Activated T-cell treated with anti-CD3 and anti-CD28 coated beads, Interleukin-2, amount 50 U/mL, for 24 hours (primary cell): ENCODE results near the gene THEMIS2.

Experiments
- DNase-seq: peaks from one replicate; pipeline ENCODE4 v3.0.0-alpha.2; 2020
- H3K27ac Mint-ChIP-seq: 2 replicates; pipeline ENCODE4 v1.8.0; 2020; ENCODE audit warnings: mild to moderate bottlenecking, mixed read lengths
- H3K27me3 Mint-ChIP-seq: 2 replicates; pipeline ENCODE4 v1.8.0; 2020; ENCODE audit warnings: mixed read lengths
- H3K36me3 Mint-ChIP-seq: 2 replicates; pipeline ENCODE4 v1.8.0; 2020; ENCODE audit warnings: low read depth, mixed read lengths
- H3K4me1 Mint-ChIP-seq: 2 replicates; pipeline ENCODE4 v1.8.0; 2020; ENCODE audit warnings: low read depth, mixed read lengths
- H3K4me3 Mint-ChIP-seq: 2 replicates; pipeline ENCODE4 v1.8.0; 2020; ENCODE audit warnings: mild to moderate bottlenecking, moderate library complexity, mixed read lengths
- H3K9me3 Mint-ChIP-seq: 2 replicates; pipeline ENCODE4 v1.8.0; 2020; ENCODE audit warnings: mixed read lengths

Gene THEMIS2

DNA sequence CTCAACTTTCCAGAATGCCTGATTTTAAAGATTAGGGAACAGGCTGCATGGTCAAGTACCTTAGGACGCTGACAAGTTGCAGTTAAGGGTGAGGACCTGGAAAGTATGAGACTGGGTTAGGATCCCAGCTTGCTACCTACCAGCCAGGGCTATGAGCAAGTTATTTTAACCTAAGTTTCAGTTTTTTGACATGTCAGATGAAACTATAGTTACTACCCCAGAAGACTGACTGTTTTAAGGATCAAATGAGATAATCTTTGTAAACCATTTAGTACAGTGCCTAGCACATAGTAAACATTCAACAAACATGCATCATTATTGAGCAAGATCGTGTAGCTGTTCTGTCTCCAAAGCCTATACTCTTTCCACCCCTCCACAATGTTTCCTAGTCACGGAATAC is 14.4 kb downstream of the THEMIS2 start:
- H3K9me3 Mint-ChIP-seq, result no peaks in the 10 kb centered on the region

GRCh38 chr1:27887215-27888021 is 15.1 kb downstream of the THEMIS2 start:
- Mint-ChIP-seq H3K4me1 (peaks cover 70% of the 10 kb centered on the region), H3K4me3 (peak overlapping the region; percentile 32), H3K27ac (peak overlapping the region; percentile 93), H3K27me3 (no peaks in the 10 kb centered on the region), H3K9me3 (no peaks in the 10 kb centered on the region), H3K36me3 (peaks cover 92% of the 10 kb centered on the region)
- DNase-seq, result no peak

More for the DNA sequence above, 14.4 kb downstream of the THEMIS2 start:
- H3K27ac Mint-ChIP-seq, result peak overlapping the region; percentile 93
- no peaks in the 10 kb centered on the region for H3K27me3 Mint-ChIP-seq
- H3K4me1 Mint-ChIP-seq, result peaks cover 63% of the 10 kb centered on the region
- peaks cover 91% of the 10 kb centered on the region for H3K36me3 Mint-ChIP-seq
- H3K4me3 Mint-ChIP-seq, result peak overlapping the region; percentile 32
- DNase-seq, result no peak

- peak overlapping the region; percentile 57 for H3K27ac Mint-ChIP-seq
- H3K4me1 Mint-ChIP-seq, result peaks cover 63% of the 10 kb centered on the region
- no peaks in the 10 kb centered on the region for H3K9me3 Mint-ChIP-seq
- no peak for DNase-seq
- H3K4me3 Mint-ChIP-seq, result no peak overlapping the region
- no peaks in the 10 kb centered on the region for H3K27me3 Mint-ChIP-seq
- H3K36me3 Mint-ChIP-seq, result peaks cover 92% of the 10 kb centered on the region
Observed at GRCh38 chr1:27889506-27889905, 17.2 kb downstream of the THEMIS2 start.

DNA sequence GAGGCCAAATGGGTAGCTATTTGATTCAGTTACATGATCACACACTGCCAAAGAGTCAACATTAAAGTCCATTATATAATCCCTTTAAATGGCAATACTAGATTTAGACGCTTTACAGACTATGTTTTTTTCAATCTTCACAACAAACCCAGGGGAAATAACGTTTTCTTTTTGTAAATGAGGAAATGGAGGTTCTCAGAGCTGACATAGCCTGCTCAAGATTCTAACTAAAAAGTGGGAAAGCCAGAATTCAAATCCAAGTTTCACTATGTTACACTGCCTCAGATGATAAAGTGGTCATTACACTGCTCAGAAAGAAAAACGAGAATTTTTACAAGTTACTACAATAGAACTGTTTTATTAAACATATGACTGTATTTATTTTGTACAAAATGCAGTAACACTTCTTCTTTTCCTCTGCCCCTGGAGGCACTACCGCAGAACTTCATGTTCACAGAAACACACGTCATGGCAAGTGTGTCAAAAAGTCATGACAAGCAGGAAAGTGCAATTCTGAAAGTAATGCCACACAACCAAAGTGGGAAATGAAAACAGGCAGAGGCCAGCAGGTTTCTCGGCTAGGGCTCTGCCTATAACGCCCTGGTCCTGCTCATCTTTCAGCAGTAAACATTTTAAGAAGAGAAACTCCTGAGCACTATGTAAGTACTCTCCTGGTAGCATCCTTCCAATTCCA is 19.0 kb downstream of the THEMIS2 start:
- Mint-ChIP-seq H3K27ac (peak overlapping the region; percentile 71), H3K36me3 (peaks cover 92% of the 10 kb centered on the region), H3K27me3 (no peaks in the 10 kb centered on the region), H3K4me1 (peaks cover 45% of the 10 kb centered on the region), H3K9me3 (no peaks in the 10 kb centered on the region), H3K4me3 (no peak overlapping the region)
- DNase-seq, result no peak

DNA sequence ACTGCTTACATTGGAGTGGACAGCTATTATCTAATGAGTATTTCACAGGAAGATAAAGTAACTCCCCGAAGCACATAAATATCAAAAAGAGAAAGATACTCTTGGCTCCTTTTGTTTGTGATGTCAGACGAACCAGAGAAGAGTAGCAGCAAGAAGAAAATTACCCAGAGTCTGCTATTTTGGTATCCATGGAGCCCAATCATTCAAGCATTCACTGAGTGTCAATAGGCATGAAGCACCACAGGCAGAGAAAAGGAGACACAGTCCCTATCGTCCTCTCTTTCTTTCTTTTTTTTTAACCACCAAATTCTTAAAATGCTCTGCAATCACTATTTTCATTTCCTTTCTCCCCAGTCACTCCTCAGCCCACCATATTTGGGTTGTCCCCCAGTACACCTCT is 22.2 kb downstream of the THEMIS2 start:
- Mint-ChIP-seq H3K27ac (peak overlapping the region; percentile 16), H3K9me3 (no peaks in the 10 kb centered on the region), H3K27me3 (no peaks in the 10 kb centered on the region), H3K4me3 (no peak overlapping the region), H3K4me1 (peaks cover 25% of the 10 kb centered on the region), H3K36me3 (peaks cover 93% of the 10 kb centered on the region)
- no peak for DNase-seq

DNA sequence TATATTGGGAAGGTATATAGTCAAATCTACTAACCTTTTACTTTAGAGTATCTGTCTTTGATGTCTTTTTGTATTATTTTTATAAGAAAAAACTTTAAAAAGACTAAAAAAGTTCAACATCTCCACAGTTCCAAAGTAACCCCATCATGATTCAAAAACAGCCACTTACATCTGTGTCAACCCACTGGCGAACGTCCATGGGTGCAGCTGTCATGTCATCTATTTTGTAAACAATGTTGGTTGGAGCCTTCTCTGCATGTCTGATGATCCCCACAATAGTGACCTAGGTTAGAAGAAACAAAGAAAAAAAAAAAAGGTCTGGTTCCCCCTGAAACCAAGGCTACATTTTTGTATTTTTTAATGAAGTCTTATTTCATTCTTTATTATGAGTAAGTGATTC is 34.4 kb downstream of the THEMIS2 start:
- Mint-ChIP-seq H3K4me1 (peaks cover 9% of the 10 kb centered on the region), H3K9me3 (no peaks in the 10 kb centered on the region), H3K4me3 (no peak overlapping the region), H3K27ac (no peak overlapping the region), H3K27me3 (no peaks in the 10 kb centered on the region), H3K36me3 (peaks cover 96% of the 10 kb centered on the region)
- no peak for DNase-seq

- peak overlapping the region; percentile 99 for H3K4me3 Mint-ChIP-seq
- peaks cover 67% of the 10 kb centered on the region for H3K36me3 Mint-ChIP-seq
- no peaks in the 10 kb centered on the region for H3K27me3 Mint-ChIP-seq
- no peak for DNase-seq
- H3K4me1 Mint-ChIP-seq, result peaks cover 26% of the 10 kb centered on the region
- H3K27ac Mint-ChIP-seq, result peak overlapping the region; percentile 100
- peaks cover 5% of the 10 kb centered on the region for H3K9me3 Mint-ChIP-seq
Observed at GRCh38 chr1:27912429-27912828, 40.1 kb downstream of the THEMIS2 start.

GRCh38 chr1:27915082-27915575 is 42.8 kb downstream of the THEMIS2 start:
- no peak for DNase-seq
- Mint-ChIP-seq H3K4me3 (no peak overlapping the region), H3K27me3 (no peaks in the 10 kb centered on the region), H3K4me1 (peaks cover 26% of the 10 kb centered on the region), H3K36me3 (peaks cover 40% of the 10 kb centered on the region), H3K9me3 (peaks cover 5% of the 10 kb centered on the region), H3K27ac (peak overlapping the region; percentile 100)

DNA sequence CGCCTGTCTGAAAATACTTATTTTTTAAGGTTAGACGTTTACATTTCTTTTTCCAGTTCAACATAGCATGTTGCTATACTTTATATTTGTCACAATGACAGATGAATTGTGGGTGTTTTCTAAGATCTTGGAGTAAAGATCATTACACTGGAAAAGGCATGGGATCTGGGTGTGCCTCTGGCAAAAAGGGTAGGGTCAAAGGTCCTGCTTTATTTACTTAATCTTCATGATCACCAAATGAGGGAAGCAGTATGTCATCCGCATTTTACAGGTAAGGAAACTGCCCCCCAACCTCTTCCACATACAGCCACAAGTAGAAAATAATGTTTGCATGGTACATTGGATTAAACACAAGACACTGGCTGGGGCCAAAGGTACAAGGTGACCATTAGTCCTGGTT is 49.9 kb downstream of the THEMIS2 start:
- H3K36me3 Mint-ChIP-seq, result no peaks in the 10 kb centered on the region
- no peaks in the 10 kb centered on the region for H3K9me3 Mint-ChIP-seq
- H3K4me3 Mint-ChIP-seq, result no peak overlapping the region
- no peaks in the 10 kb centered on the region for H3K27me3 Mint-ChIP-seq
- H3K27ac Mint-ChIP-seq, result no peak overlapping the region
- DNase-seq, result no peak
- H3K4me1 Mint-ChIP-seq, result no peaks in the 10 kb centered on the region

DNA sequence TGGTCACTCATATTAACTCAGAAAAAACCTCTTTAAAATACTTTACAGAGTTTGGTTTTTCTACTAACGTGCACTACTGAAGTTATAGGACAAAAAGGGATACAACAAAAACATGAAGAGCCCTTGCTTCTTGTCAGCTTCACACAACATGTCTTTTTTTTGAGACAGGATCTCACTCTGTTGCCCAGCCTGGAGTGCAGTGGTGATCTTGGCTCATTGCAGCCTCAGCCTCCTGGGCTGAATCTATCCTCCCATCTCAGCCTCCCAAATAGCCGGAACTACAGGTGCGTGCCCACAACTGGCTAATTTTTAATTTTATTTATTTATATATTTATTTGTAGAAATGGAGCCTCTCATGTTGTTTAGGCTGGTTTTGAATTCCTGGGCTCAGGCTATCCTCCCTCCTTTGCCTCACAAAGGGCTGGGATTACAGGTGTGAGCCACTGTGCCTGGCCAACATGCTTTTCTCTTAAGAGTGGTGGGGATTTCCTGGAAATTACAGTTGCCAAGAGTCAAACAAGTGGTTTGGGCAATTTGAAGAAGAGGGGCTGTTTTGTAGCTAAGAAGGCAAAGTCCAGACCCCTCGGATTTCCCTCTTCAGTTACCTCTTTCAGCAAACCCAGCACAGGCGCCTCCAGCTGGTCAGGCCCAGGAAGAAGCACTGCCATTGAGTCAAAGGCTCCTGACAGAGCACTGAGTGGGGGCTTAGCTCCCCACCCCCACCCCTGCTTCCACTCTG is 56.0 kb downstream of the THEMIS2 start:
- Mint-ChIP-seq H3K36me3 (no peaks in the 10 kb centered on the region), H3K27ac (no peak overlapping the region), H3K9me3 (no peaks in the 10 kb centered on the region), H3K4me1 (no peaks in the 10 kb centered on the region), H3K4me3 (no peak overlapping the region), H3K27me3 (peaks cover 3% of the 10 kb centered on the region)
- DNase-seq, result no peak

DNA sequence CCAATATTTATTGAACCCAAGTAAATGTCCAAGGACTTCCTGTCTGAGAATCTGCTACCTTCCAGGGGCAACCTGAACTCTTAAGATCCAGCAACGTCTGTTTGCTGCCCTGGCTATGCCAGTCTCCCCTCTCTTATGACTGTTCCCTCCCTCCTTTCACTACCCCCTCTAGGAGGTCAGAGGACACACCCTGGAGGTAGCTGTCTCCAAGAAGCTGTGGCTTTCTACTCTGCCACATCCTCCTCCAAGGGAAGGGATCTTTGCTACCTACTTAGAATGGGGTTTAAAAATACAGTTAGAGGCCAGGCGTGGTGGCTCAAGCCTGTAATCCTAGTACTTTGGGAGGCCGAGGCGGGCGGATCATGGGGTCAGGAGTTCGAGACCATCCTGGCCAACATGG is 58.8 kb downstream of the THEMIS2 start:
- H3K4me3 Mint-ChIP-seq, result no peak overlapping the region
- no peaks in the 10 kb centered on the region for H3K9me3 Mint-ChIP-seq
- H3K27ac Mint-ChIP-seq, result no peak overlapping the region
- H3K36me3 Mint-ChIP-seq, result no peaks in the 10 kb centered on the region
- no peak for DNase-seq
- peaks cover 10% of the 10 kb centered on the region for H3K4me1 Mint-ChIP-seq
- H3K27me3 Mint-ChIP-seq, result peaks cover 23% of the 10 kb centered on the region

DNA sequence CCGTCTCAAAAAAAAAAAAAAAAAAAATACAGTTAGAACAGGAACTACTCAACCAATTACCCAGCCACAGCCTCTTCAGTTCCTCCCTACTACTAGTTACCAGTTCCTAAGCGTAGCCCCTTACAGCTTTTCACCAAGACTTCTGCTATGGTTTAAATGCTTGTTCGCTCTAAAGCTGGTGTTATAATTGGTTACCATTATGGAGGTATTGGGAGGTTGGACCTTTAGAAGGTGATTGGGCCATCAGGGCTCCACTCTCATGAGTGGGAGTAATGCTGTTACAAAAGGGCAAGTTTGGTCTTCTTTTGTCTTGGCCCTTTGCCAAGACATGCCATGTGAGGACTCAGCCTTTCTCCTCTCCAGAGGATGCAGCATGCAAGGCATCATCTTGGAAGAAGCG is 59.4 kb downstream of the THEMIS2 start:
- DNase-seq, result no peak
- H3K4me3 Mint-ChIP-seq, result no peak overlapping the region
- no peaks in the 10 kb centered on the region for H3K9me3 Mint-ChIP-seq
- H3K27ac Mint-ChIP-seq, result no peak overlapping the region
- peaks cover 10% of the 10 kb centered on the region for H3K4me1 Mint-ChIP-seq
- H3K36me3 Mint-ChIP-seq, result no peaks in the 10 kb centered on the region
- peaks cover 23% of the 10 kb centered on the region for H3K27me3 Mint-ChIP-seq

DNA sequence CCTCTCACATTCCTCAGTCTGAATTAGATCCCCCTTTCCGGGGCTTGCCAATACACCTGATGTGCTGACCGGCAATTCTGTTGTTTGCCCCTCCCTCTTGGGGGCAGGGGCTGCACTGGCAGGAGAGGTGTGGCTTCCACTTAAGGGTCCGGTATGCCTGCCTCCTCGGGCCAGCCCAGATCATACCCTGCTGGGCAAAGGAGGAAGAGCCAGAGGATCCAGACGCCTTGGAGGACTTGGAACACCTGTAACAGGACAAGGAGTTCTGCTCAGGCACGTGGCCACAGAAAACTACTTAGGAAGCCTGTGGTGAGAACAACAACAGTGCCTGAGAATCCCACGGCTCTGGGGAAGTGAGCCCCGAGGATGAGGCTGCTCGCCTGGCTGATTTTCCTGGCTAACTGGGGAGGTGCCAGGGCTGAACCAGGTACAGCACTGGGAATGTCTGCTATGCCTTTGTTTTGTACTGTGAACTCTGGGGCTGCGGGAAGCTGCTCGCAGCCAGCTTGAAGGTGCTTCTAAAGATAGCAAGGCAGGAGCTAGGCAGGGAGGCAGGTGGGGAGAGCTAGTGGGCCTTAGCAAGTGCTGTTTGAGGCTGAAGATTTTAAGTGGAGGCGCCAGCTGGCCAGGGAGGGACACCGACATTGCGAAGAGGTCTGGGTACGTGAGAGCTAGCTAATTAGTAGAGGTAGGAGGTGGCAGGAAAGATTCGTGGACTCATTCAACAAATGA is 62.6 kb downstream of the THEMIS2 start, which contains the start of gene SMPDL3B:
SMPDL3B (plus strand) TSS at position 183 of the 732 bp plus-strand sequence; CDS start at position 367, 184 bp downstream.
- no peak for DNase-seq
- H3K4me1 Mint-ChIP-seq, result peaks cover 12% of the 10 kb centered on the region
- peaks cover 23% of the 10 kb centered on the region for H3K27me3 Mint-ChIP-seq
- H3K36me3 Mint-ChIP-seq, result no peaks in the 10 kb centered on the region
- no peaks in the 10 kb centered on the region for H3K9me3 Mint-ChIP-seq
- H3K4me3 Mint-ChIP-seq, result peak within 1 kb of the TSS; percentile 21
- peak within 1 kb of the TSS; percentile 27 for H3K27ac Mint-ChIP-seq

DNA sequence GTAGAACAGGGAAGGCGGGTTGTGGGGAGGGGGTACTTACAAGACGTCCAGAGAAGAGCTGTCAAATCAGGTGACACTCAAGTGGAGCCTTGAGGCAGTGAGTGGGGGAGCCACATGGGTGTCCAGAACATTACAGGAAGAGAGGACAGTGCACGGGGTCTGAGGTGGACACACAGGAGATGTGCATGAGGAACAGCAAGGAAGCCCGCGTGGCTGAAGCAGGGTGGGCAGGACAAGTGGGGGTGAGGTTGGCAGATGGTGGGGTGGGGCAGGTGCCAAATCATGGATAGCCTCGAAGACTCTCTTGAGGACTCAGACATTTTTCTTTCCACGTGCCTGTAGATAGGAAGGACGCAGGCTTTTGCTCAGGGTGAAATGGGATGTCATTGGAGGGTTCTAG is 63.4 kb downstream of the THEMIS2 start:
- Mint-ChIP-seq H3K27me3 (peaks cover 23% of the 10 kb centered on the region), H3K4me3 (no peak overlapping the region), H3K4me1 (peaks cover 19% of the 10 kb centered on the region), H3K27ac (no peak overlapping the region), H3K36me3 (no peaks in the 10 kb centered on the region), H3K9me3 (no peaks in the 10 kb centered on the region)
- no peak for DNase-seq
